Renal pelvis (tissue), 4 donors: Measurements from ENCODE around the gene DOK6. TPM values are rescaled to one million over a fixed set of nuclear protein-coding genes. Genes with fewer than 3 reads are reported as not detected.

Experiments
- DNase-seq: peaks from one replicate; pipeline ENCODE4 v3.0.0-alpha.2; 2013
- polyA plus RNA-seq, 3 donors: library from polyadenylated mRNA; unstranded; fragments of 120-200 nt; gene quantifications; one replicate each; pipeline ENCODE4 v1.2.1, GENCODE V29; 2013; ENCODE audit not compliant: insufficient read length in 3 of 3

Gene DOK6
- polyA plus RNA-seq, 3 donors: 15.8 to 21.9 (median 18.0) TPM

- DNase-seq: no peak
These were observed 336.0 kb downstream of the DOK6 start for GRCh38 chr18:69736730-69737129.

DNA sequence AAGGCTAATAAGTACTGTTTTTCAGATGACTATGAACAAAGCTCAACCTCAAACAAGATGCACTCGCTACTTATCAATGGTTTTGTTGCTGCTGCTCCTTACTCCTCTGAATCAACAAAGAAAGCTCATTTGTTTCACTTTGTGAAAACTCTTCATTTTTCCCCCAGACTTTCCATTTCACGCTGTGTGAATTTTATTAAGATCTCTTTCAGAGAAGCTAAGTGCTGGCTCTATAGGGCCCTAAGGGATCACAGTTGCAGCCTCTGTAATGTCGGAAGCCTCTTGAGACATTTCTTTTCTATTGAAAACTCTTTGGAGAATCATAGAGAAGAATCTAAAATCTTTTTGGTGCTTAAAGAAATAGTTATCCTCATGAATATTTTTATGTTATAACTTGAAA, 337.2 kb downstream of the DOK6 start:
- DNase-seq: no peak

DNA sequence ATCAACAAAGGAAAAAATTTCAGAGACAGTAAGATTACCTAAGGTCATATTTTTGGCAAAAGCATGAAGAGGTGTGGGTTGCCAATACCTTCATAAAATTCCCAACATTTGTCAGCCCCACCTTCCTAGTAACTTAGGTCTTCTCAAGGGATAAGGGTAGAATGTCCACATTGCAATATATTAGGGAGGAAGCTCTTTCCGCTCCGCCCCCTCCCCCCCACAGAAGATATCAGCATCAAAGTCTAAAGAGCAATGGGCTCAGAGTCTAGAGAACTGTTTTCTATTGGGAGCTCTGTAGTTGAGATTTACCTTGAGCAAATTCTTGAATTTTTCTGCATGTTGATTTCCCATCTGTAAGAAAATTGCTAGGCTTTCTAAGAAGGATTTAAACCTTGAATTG, 346.7 kb downstream of the DOK6 start:
- DNase-seq: no peak

DNA sequence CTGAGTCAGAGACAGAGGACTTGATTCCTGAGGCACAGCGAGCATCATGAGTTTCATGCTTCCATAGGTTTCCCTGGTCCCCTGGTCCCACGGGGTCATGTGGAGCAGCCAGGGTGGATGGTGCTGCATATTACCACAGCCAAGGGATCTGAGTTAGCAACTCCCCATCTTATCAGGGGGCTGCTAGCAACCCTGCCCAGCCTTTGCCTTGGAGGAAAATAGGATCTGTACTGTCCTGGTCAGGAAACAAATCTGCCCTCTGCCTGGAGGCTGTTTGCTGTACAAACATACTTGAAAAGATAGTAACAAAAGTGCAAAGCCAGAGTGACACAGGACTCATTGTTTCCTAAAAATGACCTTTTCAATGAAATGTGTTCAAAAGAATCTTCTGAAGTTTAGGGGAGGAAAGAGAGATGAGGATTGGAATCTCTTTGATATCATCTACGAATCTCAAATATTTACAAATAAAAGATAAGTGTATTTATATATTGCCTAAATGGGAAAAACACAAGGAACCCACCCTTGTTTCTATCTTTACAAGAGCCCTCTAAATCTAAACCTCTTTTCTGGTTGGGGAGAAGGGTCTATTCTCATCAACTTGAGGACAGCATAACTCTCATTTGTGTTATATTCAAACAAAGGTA, 352.2 kb downstream of the DOK6 start:
- DNase-seq: no peak

DNA sequence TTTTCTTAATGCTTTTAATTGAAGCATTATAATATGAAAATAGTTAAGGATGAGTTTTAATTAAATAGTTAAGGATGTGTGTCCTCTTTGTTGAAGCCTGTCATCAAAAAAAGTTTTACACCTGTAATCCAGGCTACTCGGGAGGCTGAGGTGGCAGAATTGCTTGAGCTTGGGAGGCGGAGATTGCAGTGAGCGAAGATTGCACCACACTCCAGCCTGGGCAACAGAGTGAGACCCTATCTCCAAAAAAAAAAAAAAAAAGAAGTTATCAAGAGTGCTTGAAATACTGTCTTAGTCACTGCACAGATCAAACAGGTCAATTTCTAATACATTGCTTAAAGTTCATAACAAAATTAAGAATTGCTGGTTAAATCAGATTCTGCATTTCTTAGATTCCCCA, 353.4 kb downstream of the DOK6 start:
- DNase-seq: no peak

- DNase-seq: no peak
These were observed 354.4 kb downstream of the DOK6 start for GRCh38 chr18:69755041-69755440.

GRCh38 chr18:69755856-69756496, 355.3 kb downstream of the DOK6 start:
- no peak for DNase-seq

GRCh38 chr18:69757733-69758132, 357.0 kb downstream of the DOK6 start:
- peak; percentile 3 for DNase-seq

DNA sequence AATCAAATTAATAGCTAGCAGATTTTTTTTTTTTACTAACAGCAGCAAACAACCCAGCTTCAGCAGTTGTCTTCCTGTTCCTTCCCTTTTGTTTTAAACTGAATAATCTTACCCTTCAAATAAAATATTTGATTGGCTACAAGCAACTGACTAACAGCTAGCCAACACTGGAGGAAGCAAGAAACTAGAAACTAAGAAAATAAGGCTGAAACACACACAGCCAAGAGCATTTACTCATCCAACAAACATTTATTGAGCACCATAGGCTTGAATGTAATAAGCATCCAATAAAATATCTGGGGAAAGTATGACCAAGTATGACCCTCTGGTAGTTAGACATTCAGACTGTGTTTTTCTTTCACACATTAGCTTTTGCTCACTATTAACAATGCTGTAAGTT, 357.8 kb downstream of the DOK6 start:
- DNase-seq: no peak

- DNase-seq: no peak
These were observed 358.4 kb downstream of the DOK6 start for GRCh38 chr18:69759046-69759445.

DNA sequence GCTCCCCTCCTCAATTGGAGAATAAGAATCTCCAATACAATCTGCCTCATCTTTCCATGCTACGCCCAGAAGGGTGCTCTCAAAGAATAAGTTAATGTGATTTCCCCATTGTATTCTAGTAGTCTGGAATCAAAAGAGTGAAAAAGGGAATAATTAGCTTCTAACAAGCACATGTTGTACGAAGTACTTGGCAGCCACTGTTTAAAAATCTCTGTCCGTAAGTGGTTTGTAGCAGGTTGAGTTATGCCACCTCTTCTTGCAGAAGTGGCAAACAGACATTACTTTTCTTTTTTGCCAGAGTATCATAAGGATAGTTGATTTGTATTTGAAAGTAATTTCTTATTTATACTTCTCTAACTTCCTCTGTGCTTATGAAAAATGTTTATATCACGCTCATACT, 362.3 kb downstream of the DOK6 start:
- no peak for DNase-seq

DNA sequence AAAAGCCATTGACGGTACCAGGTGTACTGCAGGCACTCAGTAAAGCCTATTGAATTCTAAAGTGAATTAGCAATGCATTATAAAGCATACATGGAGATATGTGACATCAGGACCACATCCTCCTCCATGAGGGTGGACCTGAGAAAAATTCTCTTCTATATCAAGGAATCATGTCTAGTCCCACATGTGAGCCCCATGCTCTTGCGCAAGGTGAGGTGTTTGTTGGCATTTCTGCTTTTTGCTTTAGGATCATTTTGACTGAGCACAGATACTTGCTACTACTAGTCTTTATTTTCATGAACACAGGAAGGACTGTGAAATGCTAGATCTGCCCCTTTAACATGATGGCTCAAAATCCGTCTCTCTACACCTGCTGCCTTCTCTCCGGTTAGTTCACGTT, 363.1 kb downstream of the DOK6 start:
- DNase-seq: no peak

DNA sequence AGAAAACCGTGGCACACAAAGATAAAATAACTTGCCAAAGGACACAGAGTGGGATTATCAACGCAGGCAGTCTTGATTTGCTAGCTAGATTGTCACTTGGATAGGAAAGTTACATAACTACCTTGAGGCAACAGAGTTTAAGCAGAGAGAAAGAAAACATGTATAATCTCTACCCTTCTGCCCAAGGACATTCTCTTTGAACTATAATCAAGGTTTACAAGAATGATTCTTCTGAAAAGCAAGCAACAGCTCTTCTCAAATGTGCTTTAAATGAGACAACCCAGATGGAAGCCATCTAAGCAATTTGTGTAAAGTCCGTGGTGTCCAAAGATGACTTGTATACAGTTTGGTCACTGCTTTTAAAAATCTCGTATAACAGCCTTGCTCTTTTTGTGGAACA, 369.6 kb downstream of the DOK6 start:
- DNase-seq: peak; percentile 4

- DNase-seq: no peak
These were observed 374.1 kb downstream of the DOK6 start for GRCh38 chr18:69774831-69775230.

DNA sequence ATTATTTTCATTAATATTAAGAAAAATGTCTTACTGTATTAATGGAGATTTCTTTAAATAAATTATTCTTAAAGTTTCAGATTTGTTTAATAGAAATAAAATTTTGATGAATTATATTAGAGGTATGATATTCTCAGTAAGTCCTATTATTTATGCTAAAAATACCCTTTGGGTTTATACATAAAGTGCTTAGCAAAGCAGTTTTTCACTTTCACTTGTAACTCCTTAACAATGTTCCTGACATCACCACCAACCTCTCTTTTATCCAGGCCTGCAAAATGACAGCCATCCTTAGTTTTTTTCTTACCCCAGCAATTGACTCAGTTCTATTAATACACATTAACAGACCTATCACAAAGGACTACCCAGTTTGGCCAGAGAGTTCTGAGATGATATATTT, 376.6 kb downstream of the DOK6 start:
- DNase-seq: no peak

- no peak for DNase-seq
These were observed 378.0 kb downstream of the DOK6 start for GRCh38 chr18:69778680-69779079.

GRCh38 chr18:69780851-69781250, 380.2 kb downstream of the DOK6 start:
- DNase-seq: no peak

DNA sequence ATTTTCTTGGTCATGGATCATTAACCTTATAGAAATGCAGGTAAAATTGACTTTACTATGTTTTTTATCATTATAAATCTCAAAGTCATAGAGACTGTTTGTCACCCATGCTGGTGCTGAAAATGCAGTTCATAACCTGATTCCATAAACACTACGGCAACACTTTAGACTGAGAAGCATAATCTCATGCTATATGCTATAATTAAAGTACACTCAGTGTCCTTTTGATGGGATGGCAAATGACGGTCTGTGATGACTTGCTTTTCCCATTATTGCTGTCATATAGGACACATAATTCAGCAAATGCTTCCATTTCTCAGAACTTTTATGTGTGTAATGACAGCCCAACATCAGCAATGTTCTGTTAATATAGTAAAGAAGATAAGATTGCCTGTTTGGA, 384.1 kb downstream of the DOK6 start:
- no peak for DNase-seq

- DNase-seq: no peak
These were observed 384.8 kb downstream of the DOK6 start for GRCh38 chr18:69785466-69785865.

- no peak for DNase-seq
These were observed 385.7 kb downstream of the DOK6 start for GRCh38 chr18:69786427-69786826.

DNA sequence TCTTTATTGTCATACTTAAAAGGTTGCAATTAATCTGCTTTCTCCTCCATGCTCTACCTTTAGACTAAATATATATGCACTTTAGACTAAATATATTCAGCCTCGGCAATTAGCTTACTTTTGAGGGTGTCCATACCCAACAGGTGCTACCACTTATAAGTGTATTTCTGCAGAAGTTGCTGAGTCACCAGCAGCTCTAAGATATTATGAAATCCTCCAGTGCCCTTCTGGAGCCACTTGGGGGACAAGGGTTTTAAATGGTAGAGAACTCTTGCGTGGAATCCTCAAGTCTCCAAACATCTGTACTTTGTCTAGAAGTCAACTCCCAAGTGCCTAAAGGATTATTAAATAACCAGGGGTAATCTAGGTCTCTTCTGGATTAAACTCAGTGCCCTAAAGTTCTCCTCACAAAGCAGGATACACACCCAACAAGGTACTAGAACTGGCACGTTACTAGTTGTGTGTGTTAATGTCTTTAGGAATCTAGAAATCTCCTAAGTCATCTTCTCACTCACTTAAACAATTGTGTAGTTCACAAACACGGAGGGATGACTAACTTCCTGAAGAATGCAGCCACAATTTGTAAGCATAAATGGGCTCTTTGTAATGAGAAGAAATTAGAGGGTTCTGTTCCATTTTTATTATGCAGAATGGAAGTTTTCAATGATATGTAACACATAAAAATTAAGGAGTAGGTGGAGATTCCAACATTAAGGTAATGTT, 387.3 kb downstream of the DOK6 start:
- no peak for DNase-seq

DNA sequence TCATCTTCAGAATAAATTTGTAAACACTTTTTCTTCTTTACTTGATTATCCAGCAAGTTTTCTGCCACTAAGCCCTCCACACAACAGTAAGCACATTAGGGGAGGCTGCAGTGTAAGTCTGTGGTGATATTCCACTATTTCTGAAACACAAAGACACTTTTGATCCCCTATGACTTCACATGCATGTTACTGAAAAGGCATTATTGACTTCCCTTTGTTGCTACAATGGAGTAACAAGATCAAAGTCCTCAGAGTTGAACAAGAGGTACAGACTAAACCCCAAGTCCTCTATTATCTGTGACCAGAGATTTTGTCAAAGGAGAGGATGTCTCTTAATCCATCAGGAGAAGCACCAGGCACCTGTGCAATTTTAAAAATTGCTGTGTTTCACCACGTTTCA, 389.1 kb downstream of the DOK6 start:
- no peak for DNase-seq

GRCh38 chr18:69790649-69791048, 390.0 kb downstream of the DOK6 start:
- no peak for DNase-seq
